ENCODE measurements around the gene CAPN12. TPM values are rescaled to one million over a fixed set of nuclear protein-coding genes. Genes with fewer than 3 reads are reported as not detected.
A peak's percentile ranks its signal among the peaks of the same experiment; 100 is the strongest.

CAPN12 gene
- total RNA-seq, 3 donors from 2014 or later (not counting 1 experiment from before 2014, with no cell fraction given): 7.4 to 51.0 (median 26.7) TPM

GRCh38 chr19:38710928-38711725 lies 33.1 kb downstream of the CAPN12 start:
- Mint-ChIP-seq H3K4me3 (no peak overlapping the region), H3K4me1 (peaks cover 10 to 22% of the 10 kb centered on the region in 2 donors), H3K27me3 (ENCODE audit: low read depth in 2 of 2) (no peaks in the 10 kb centered on the region), H3K27ac (peak overlapping the region; percentile 71 to 75), H3K9me3 (no peaks in the 10 kb centered on the region), H3K36me3 (no peaks in the 10 kb centered on the region)
- Histone ChIP-seq H3K27ac (ENCODE audit: low read length) (no peak overlapping the region), H3K4me3 (ENCODE audit: low read length) (no peak overlapping the region), H3K4me1 (ENCODE audit: control insufficient read depth, insufficient read depth, low read length) (peaks cover 8% of the 10 kb centered on the region), H3K9me3 (ENCODE audit: control insufficient read depth, insufficient read depth, low read length) (no peaks in the 10 kb centered on the region), H3K27me3 (ENCODE audit: control insufficient read depth, insufficient read depth, low read length) (no peaks in the 10 kb centered on the region), H3K36me3 (ENCODE audit: control insufficient read depth, insufficient read depth, low read length) (peaks cover 93% of the 10 kb centered on the region)
- TF ChIP-seq CTCF (IDR thresholded peaks at IDR 0.05): no peak
- WGBS (ENCODE audit: insufficient coverage): 90% methylated on average over 25 of the region's 25 CpGs
- DNase-seq (no peak), ATAC-seq (no peak)
- intact Hi-C loops (cut with micrococcal nuclease): no loop called here

GRCh38 chr19:38710416-38710702 lies 33.9 kb downstream of the CAPN12 start:
- Histone ChIP-seq H3K4me3 (ENCODE audit: low read length) (no peak overlapping the region), H3K27me3 (ENCODE audit: control insufficient read depth, insufficient read depth, low read length) (no peaks in the 10 kb centered on the region), H3K9me3 (ENCODE audit: control insufficient read depth, insufficient read depth, low read length) (no peaks in the 10 kb centered on the region), H3K27ac (ENCODE audit: low read length) (no peak overlapping the region), H3K4me1 (ENCODE audit: control insufficient read depth, insufficient read depth, low read length) (peaks cover 11% of the 10 kb centered on the region), H3K36me3 (ENCODE audit: control insufficient read depth, insufficient read depth, low read length) (peaks cover 95% of the 10 kb centered on the region)
- no peak for ATAC-seq
- TF ChIP-seq CTCF (IDR thresholded peaks at IDR 0.05): no peak
- H3K27me3 Mint-ChIP-seq (ENCODE audit: low read depth in 2 of 2): no peaks in the 10 kb centered on the region
- intact Hi-C loops (cut with micrococcal nuclease): no loop called here
- H3K4me3 Mint-ChIP-seq: no peak overlapping the region
- H3K4me1 Mint-ChIP-seq: peaks cover 10 to 22% of the 10 kb centered on the region in 2 donors
- 96% methylated on average over 2 of the region's 2 CpGs for WGBS (ENCODE audit: insufficient coverage)
- no peaks in the 10 kb centered on the region for H3K9me3 Mint-ChIP-seq
- no peaks in the 10 kb centered on the region for H3K36me3 Mint-ChIP-seq
- peak overlapping the region; percentile 71 to 75 for H3K27ac Mint-ChIP-seq
- no peak for DNase-seq

DNA sequence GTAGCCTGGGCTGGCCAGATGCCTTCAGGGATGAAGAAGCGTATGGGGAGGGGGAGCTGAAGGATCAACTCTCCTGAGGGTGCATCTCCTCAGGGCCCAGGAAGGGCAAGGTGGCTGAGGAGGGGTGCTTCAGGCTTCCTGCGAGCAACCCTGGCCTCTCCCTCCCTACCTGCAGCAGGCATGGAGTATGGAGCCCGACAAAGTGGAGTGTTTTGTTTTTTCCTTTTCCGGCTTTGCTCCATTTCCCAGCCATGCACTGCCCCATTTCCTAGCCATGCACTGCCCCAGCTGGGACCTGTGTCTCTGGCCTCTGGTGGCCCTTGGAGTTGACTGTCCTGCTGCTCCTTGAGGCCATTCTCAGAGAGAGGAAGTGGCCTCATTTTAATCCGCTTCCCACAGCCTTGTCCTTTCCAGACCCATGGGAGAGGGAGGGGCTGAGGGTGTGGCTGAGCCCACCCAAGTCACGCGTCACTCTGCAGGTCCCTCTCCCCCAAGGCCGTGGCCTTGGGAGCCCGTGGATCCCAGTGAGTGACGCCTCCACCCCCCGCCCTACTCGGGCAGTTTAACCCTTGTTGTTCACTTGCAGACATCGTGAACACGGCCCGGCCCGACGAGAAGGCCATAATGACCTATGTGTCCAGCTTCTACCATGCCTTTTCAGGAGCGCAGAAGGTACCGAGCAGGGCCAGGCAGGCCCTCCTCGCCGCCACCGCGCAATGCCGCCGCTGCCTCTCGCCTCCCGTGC lies 34.4 kb downstream of the CAPN12 start:
- DNase-seq (no peak), ATAC-seq (no peak)
- Histone ChIP-seq H3K9me3 (ENCODE audit: control insufficient read depth, insufficient read depth, low read length) (no peaks in the 10 kb centered on the region), H3K4me1 (ENCODE audit: control insufficient read depth, insufficient read depth, low read length) (peaks cover 16% of the 10 kb centered on the region), H3K36me3 (ENCODE audit: control insufficient read depth, insufficient read depth, low read length) (peaks cover 98% of the 10 kb centered on the region), H3K27ac (ENCODE audit: low read length) (no peak overlapping the region), H3K27me3 (ENCODE audit: control insufficient read depth, insufficient read depth, low read length) (no peaks in the 10 kb centered on the region), H3K4me3 (ENCODE audit: low read length) (no peak overlapping the region)
- no peak for TF ChIP-seq CTCF (IDR thresholded peaks at IDR 0.05)
- H3K27ac Mint-ChIP-seq: peak overlapping the region; percentile 71 to 75
- H3K36me3 Mint-ChIP-seq: no peaks in the 10 kb centered on the region
- no peaks in the 10 kb centered on the region for H3K9me3 Mint-ChIP-seq
- H3K4me3 Mint-ChIP-seq: no peak overlapping the region
- H3K27me3 Mint-ChIP-seq (ENCODE audit: low read depth in 2 of 2): no peaks in the 10 kb centered on the region
- intact Hi-C loops (cut with micrococcal nuclease): no loop called here
- peaks cover 10 to 22% of the 10 kb centered on the region in 2 donors for H3K4me1 Mint-ChIP-seq
- 94% methylated on average over 26 of the region's 27 CpGs for WGBS (ENCODE audit: insufficient coverage)

Measured in natural killer cell (primary cell).